Neural cell (in vitro differentiated cells): Measurements from ENCODE around the gene EMD. TPM values are rescaled to one million over a fixed set of nuclear protein-coding genes. Genes with fewer than 3 reads are reported as not detected.

ENCODE experiments used
- H2AFZ ChIP-seq: fragments of 200-600, 300-800 bp; sonication (generic), shearing (Covaris generic); 2 replicates; pipeline ENCODE4 v1.6.0; 2014; ENCODE audit warnings: low read depth, mild to moderate bottlenecking, antibody characterized with exemption, low read length, moderate library complexity
- H3F3A ChIP-seq: fragments of 200-600 bp; shearing (Covaris generic); 2 replicates; pipeline ENCODE4 v1.6.1; 2016; ENCODE audit warnings: mild to moderate bottlenecking, moderate library complexity, mixed read lengths, antibody characterized with exemption, low read length; ENCODE audit not compliant: insufficient read depth, poor library complexity, severe bottlenecking
- H3K27ac ChIP-seq: fragments of 200-600, 300-800 bp; sonication (generic), shearing (Covaris generic); 2 replicates; pipeline ENCODE4 v1.5.1; 2014; ENCODE audit warnings: mild to moderate bottlenecking, low read length, moderate library complexity
- H3K27me3 ChIP-seq: fragments of 300-800, 200-600 bp; sonication (generic), shearing (Covaris generic); 2 replicates; pipeline ENCODE4 v1.6.0; 2014; ENCODE audit warnings: mild to moderate bottlenecking, low read depth, low read length, moderate library complexity; ENCODE audit not compliant: insufficient read depth
- H3K36me3 ChIP-seq: fragments of 300-800, 200-600 bp; sonication (generic), shearing (Covaris generic); 2 replicates; pipeline ENCODE4 v1.5.1; 2014; ENCODE audit warnings: mild to moderate bottlenecking, antibody characterized with exemption, low read length, moderate library complexity; ENCODE audit not compliant: insufficient read depth
- H3K4me2 ChIP-seq: fragments of 300-800, 200-600 bp; sonication (generic), shearing (Covaris generic); 2 replicates; pipeline ENCODE4 v1.6.0; 2014; ENCODE audit warnings: mild to moderate bottlenecking, low read length
- H3K4me3 ChIP-seq: fragments of 300-800, 200-600 bp; sonication (generic), shearing (Covaris generic); 2 replicates; pipeline ENCODE4 v1.5.1; 2014; ENCODE audit warnings: mild to moderate bottlenecking, low read length, moderate library complexity
- H3K79me2 ChIP-seq: fragments of 200-600 bp; shearing (Covaris generic); replicated peaks from 2 replicates; pipeline ENCODE4 v1.6.0; 2014; ENCODE audit warnings: mild to moderate bottlenecking, low read length, moderate library complexity; ENCODE audit not compliant: insufficient read depth
- H3K9ac ChIP-seq: fragments of 300-800, 200-600 bp; sonication (generic), shearing (Covaris generic); 2 replicates; pipeline ENCODE4 v1.6.1; 2016; ENCODE audit warnings: mild to moderate bottlenecking, low read length, mixed read lengths
- H3K9me2 ChIP-seq: fragments of 200-600 bp; shearing (Covaris generic); 2 replicates; pipeline ENCODE4 v1.6.1; 2016; ENCODE audit warnings: mild to moderate bottlenecking, low read length, mixed read lengths; ENCODE audit not compliant: insufficient read depth
- H3K9me3 ChIP-seq: fragments of 200-600, 300-800 bp; sonication (generic), shearing (Covaris generic); 2 replicates; pipeline ENCODE4 v1.6.1; 2016; ENCODE audit warnings: mild to moderate bottlenecking, mixed run types, low read length, moderate library complexity, mixed read lengths
- H4K20me1 ChIP-seq: fragments of 200-600 bp; shearing (Covaris generic); 2 replicates; pipeline ENCODE4 v1.6.1; 2016; ENCODE audit warnings: mild to moderate bottlenecking, mixed run types; ENCODE audit not compliant: insufficient read depth
- CTCF ChIP-seq: fragments of 450-650 bp; IDR thresholded peaks from 2 replicates; pipeline ENCODE4 v1.5.1; 2014; ENCODE audit warnings: antibody characterized with exemption, mild to moderate bottlenecking, moderate library complexity; ENCODE audit not compliant: poor library complexity, severe bottlenecking
- EP300 ChIP-seq: fragments of 450-650 bp; conservative IDR thresholded peaks from 2 replicates; pipeline ENCODE4 v1.6.1; 2014; ENCODE audit warnings: antibody characterized with exemption, mild to moderate bottlenecking, moderate library complexity; ENCODE audit not compliant: poor library complexity, severe bottlenecking
- EZH2 ChIP-seq: fragments of 200-600, 300-800 bp; shearing (Covaris generic), sonication (generic); IDR thresholded peaks from 2 replicates; pipeline ENCODE4 v1.6.1; 2014; ENCODE audit warnings: antibody characterized with exemption, low read length, borderline replicate concordance, mild to moderate bottlenecking; ENCODE audit not compliant: insufficient read depth, poor library complexity, severe bottlenecking
- MXI1 ChIP-seq: fragments of 450-650 bp; conservative IDR thresholded peaks from 2 replicates; pipeline ENCODE4 v1.6.1; 2014; ENCODE audit warnings: antibody characterized with exemption, mild to moderate bottlenecking; ENCODE audit not compliant: poor library complexity, severe bottlenecking
- POLR2AphosphoS5 ChIP-seq: IDR thresholded peaks from 2 replicates; pipeline ENCODE4 v1.6.1; 2012
- RAD21 ChIP-seq: fragments of 450-650 bp; conservative IDR thresholded peaks from 2 replicates; pipeline ENCODE4 v1.6.1; 2014; ENCODE audit warnings: antibody characterized with exemption, mild to moderate bottlenecking, moderate library complexity
- REST ChIP-seq: IDR thresholded peaks from 2 replicates; pipeline ENCODE4 v1.6.1; 2012; ENCODE audit warnings: borderline replicate concordance
- SMC3 ChIP-seq: fragments of 450-650 bp; conservative IDR thresholded peaks from 2 replicates; pipeline ENCODE4 v1.6.1; 2014; ENCODE audit warnings: antibody characterized with exemption, mild to moderate bottlenecking, moderate library complexity; ENCODE audit not compliant: poor library complexity
- TAF1 ChIP-seq: IDR thresholded peaks from 2 replicates; pipeline ENCODE4 v1.6.1; 2012; ENCODE audit warnings: low read depth
- polyA plus RNA-seq: library from polyadenylated mRNA; depleted of rRNA; stranded (reverse); fragments of >200 nt; gene quantifications from 2 replicates; pipeline ENCODE4 v1.2.3, GENCODE V29; 2014

The EMD gene
- polyA plus RNA-seq, 1 donor from 2014 or later, result 67.9 TPM

DNA sequence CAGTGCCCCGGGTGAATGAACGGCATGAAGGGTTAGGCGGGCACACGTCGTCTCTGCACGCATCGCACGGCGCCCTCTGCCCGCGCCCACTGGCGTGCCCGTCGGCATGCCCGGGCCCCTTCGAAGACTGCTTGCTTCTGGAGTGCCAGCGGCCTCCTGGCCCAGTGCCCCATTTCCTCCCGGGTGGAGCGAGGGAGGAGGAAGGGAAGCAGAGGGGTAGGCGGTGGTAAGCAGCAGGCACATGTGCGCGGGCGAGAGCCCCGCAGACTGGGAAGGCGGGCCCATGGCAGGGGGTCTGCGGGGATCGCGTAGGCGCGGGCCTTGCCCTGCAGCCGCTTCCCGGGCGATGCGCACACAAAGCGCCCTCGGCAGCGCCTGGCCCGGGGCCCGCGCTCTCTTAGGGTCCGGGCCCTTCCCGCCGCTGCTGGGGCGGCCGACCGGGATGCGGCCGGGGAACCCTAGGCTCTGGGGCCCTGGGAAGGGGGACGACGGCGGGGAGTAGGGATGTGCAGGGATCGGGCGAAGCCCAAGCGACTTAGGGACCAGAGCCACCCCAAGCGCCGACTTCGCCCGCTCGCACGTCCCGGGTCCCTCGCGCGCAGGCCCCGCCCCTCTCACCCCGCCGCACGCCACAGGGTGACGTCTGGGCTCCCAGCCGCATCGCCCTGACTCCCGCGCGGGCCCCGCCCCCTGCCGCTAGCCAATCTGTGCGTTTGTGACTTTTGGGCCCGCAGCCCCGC lies 866 bp upstream of the EMD start:
- peak overlapping the region; percentile 84 for H3K27ac ChIP-seq
- no peaks in the 10 kb centered on the region for H3F3A ChIP-seq
- H3K27me3 ChIP-seq, result no peaks in the 10 kb centered on the region
- H3K9ac ChIP-seq, result peak overlapping the region; percentile 89
- no peaks in the 10 kb centered on the region for H3K36me3 ChIP-seq
- H3K4me3 ChIP-seq, result peak overlapping the region; percentile 73
- H3K9me3 ChIP-seq, result no peaks in the 10 kb centered on the region
- no peak overlapping the region for H2AFZ ChIP-seq
- H3K4me2 ChIP-seq, result no peak overlapping the region
- H4K20me1 ChIP-seq, result no peaks in the 10 kb centered on the region
- no peak for TF ChIP-seq SMC3
- TF ChIP-seq REST, result peak; percentile 58
- TF ChIP-seq MXI1, result peak; percentile 42
- TF ChIP-seq TAF1, result peak; percentile 69
- TF ChIP-seq EZH2, result no peak
- TF ChIP-seq RAD21, result no peak
- peak; percentile 92 for TF ChIP-seq POLR2AphosphoS5
- peak; percentile 10 for TF ChIP-seq CTCF
- TF ChIP-seq EP300, result peak; percentile 17
- no peaks in the 10 kb centered on the region for H3K9me2 ChIP-seq
- H3K79me2 ChIP-seq, result peaks cover 9% of the 10 kb centered on the region

DNA sequence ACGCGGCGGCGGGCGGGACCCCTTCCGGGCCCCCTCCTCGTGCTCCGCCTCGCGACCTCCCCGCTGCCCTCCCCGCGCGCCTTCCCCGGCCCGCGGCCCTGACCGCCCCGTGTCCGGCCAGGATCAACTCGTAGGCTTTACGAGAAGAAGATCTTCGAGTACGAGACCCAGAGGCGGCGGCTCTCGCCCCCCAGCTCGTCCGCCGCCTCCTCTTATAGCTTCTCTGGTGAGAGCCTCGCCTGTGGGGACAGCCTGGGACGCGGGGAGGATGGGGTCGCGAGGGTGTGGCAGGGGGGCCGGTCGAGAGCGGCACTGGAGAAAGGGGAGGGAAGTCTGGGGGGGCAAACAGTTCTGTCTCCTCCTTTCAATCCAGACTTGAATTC lies 465 bp downstream of the EMD start:
- Histone ChIP-seq H3K79me2 (peaks cover 9% of the 10 kb centered on the region), H3K4me3 (peak overlapping the region; percentile 78), H3K9me3 (no peaks in the 10 kb centered on the region), H4K20me1 (no peaks in the 10 kb centered on the region), H3K27me3 (no peaks in the 10 kb centered on the region), H3K9ac (peak overlapping the region; percentile 92), H3K27ac (peak overlapping the region; percentile 89), H3K4me2 (peak overlapping the region; percentile 65), H3F3A (no peaks in the 10 kb centered on the region), H2AFZ (no peak overlapping the region), H3K9me2 (no peaks in the 10 kb centered on the region), H3K36me3 (no peaks in the 10 kb centered on the region)
- TF ChIP-seq MXI1 (no peak), CTCF (no peak), EZH2 (no peak), SMC3 (no peak), EP300 (no peak), REST (peak; percentile 8), RAD21 (no peak)
